Upper lobe of left lung (tissue), 6 donors: ENCODE results near the gene REP15. TPM values are rescaled to one million over a fixed set of nuclear protein-coding genes. Genes with fewer than 3 reads are reported as not detected.
"Not testable (repeated sequence)": the region's sequence is repeated elsewhere in the genome, so short reads cannot be mapped to it uniquely, and the experiment has no call there.

ENCODE experiments used
- ATAC-seq, 2 donors: fragments of 200-7000 bp; cut with Tn5 transposase; one replicate each; pipeline ENCODE4 v1.9.1; 2022; ENCODE audit warnings: mild to moderate bottlenecking in 2 of 2, moderate library complexity in 2 of 2; ENCODE audit not compliant: low FRiP score in 2 of 2
- DNase-seq, 2 donors: peaks; one replicate each; pipeline ENCODE4 v3.0.0-alpha.2; 2019 to 2020
- H3K27ac ChIP-seq, 4 donors: fragments of 200-600 bp; sonication (generic); one replicate each; pipeline ENCODE4 v1.5.1; 2016 to 2019
- H3K27me3 ChIP-seq, 4 donors: fragments of 200-600 bp; sonication (generic); one replicate each; pipeline ENCODE4 v1.5.1; 2017 to 2019
- H3K36me3 ChIP-seq, 4 donors: fragments of 200-600 bp; sonication (generic); one replicate each; pipeline ENCODE4 v1.5.1; 2016 to 2019
- H3K4me1 ChIP-seq, 4 donors: fragments of 200-600 bp; sonication (generic); one replicate each; pipeline ENCODE4 v1.5.1; 2018 to 2019
- H3K4me3 ChIP-seq, 4 donors: fragments of 200-600 bp; sonication (generic); one replicate each; pipeline ENCODE4 v1.5.1; 2017 to 2019; ENCODE audit warnings: mild to moderate bottlenecking in 2 of 4, moderate library complexity in 1 of 4
- H3K9me3 ChIP-seq, 4 donors: fragments of 200-600 bp; sonication (generic); one replicate each; pipeline ENCODE4 v1.5.1; 2018 to 2019
- CTCF ChIP-seq, 6 experiments: fragments of 450-650 bp in 4 of 6; fragments of 200-600 bp in 2 of 6; sonication (generic) in 2 of 6; IDR thresholded peaks; one replicate each; pipeline ENCODE4 v1.5.1; 2016 to 2019; ENCODE audit warnings: antibody characterized with exemption in 6 of 6
- EP300 ChIP-seq, 4 donors: sonication (generic); formaldehyde crosslinking; IDR thresholded peaks; one replicate each; pipeline ENCODE4 v1.5.1; 2017; ENCODE audit warnings: antibody characterized with exemption in 4 of 4, control low read depth in 2 of 4
- POLR2A ChIP-seq, 4 donors: fragments of 450-650 bp; IDR thresholded peaks; one replicate each; pipeline ENCODE4 v1.5.1; 2016 to 2017; ENCODE audit warnings: antibody characterized with exemption in 4 of 4, mild to moderate bottlenecking in 2 of 4
- POLR2AphosphoS5 ChIP-seq, 2 donors: sonication (generic); formaldehyde crosslinking; IDR thresholded peaks; one replicate each; pipeline ENCODE4 v1.5.1; 2017; ENCODE audit warnings: antibody characterized with exemption in 2 of 2
- WGBS, 2 donors: methylation state at CpG; one replicate each; pipeline ENCODE4 v1.1.5; 2017 to 2018; 5-methylcytosine and 5-hydroxymethylcytosine counted together
- total RNA-seq, 6 donors: library from RNA; depleted of rRNA in 4 of 6; stranded (reverse); fragments of >200 nt in 4 of 6; gene quantifications; one replicate each; pipeline versions ENCODE4 v1.1.0 to v1.2.1, GENCODE V29; 2016 to 2021
- donor health status: DM: no; HTN: no; CAD: no; lungs with moderate emphysema.
- donor health status: DM: no; HTN: yes; CAD: no; lungs with severe emphysema.

Gene REP15
- 1 to 10 TPM; 1.1 to 4.4 (median 3.2) TPM for total RNA-seq

- no peak within 1 kb of the TSS for H3K27ac ChIP-seq
- H3K4me1 ChIP-seq = no peaks in the 10 kb centered on the region
- H3K27me3 ChIP-seq = no peaks in the 10 kb centered on the region
- peaks cover 3 to 59% (median 26%) of the 10 kb centered on the region in 4 donors for H3K36me3 ChIP-seq
- H3K4me3 ChIP-seq = no peak within 1 kb of the TSS
- no peak for DNase-seq
- ATAC-seq = no peak
- 81 to 85% methylated on average over 5 of the region's 5 CpGs for WGBS, 2 donors
- H3K9me3 ChIP-seq = no peaks in the 10 kb centered on the region
- TF ChIP-seq CTCF (IDR thresholded peaks at IDR 0.05) (no peak), POLR2A (IDR thresholded peaks at IDR 0.05) (no peak), EP300 (IDR thresholded peaks at IDR 0.05) (no peak), POLR2AphosphoS5 (IDR thresholded peaks at IDR 0.05) (no peak)
Measured at GRCh38 chr12:27696293-27696652, at the start of gene REP15. Gene REP15 (plus strand): TSS chr12:27696447. CDS start chr12:27696563, 116 bp downstream.

GRCh38 chr12:27650011-27650410, 46.2 kb upstream of the REP15 start:
- WGBS, 2 donors = 97 to 98% methylated on average over 1 of the region's 1 CpG
- Histone ChIP-seq H3K36me3 (peaks cover 0 to 42% (median 0%) of the 10 kb centered on the region in 4 donors), H3K4me3 (no peak overlapping the region), H3K27ac (no peak overlapping the region), H3K9me3 (no peaks in the 10 kb centered on the region), H3K4me1 (peaks cover 0 to 4% (median 0%) of the 10 kb centered on the region in 4 donors), H3K27me3 (no peaks in the 10 kb centered on the region)
- no peak for TF ChIP-seq POLR2AphosphoS5 (IDR thresholded peaks at IDR 0.05)
- TF ChIP-seq POLR2A (IDR thresholded peaks at IDR 0.05) = no peak
- no peak for TF ChIP-seq EP300 (IDR thresholded peaks at IDR 0.05)
- no peak for TF ChIP-seq CTCF (IDR thresholded peaks at IDR 0.05)
- DNase-seq = no peak
- no peak for ATAC-seq

GRCh38 chr12:27651201-27651600, 45.0 kb upstream of the REP15 start:
- H3K27ac ChIP-seq = peak overlapping the region in 1 of 4 donors; percentile 17
- TF ChIP-seq POLR2A (IDR thresholded peaks at IDR 0.05) (no peak), CTCF (IDR thresholded peaks at IDR 0.05) (no peak), EP300 (IDR thresholded peaks at IDR 0.05) (no peak), POLR2AphosphoS5 (IDR thresholded peaks at IDR 0.05) (no peak)
- DNase-seq = no peak
- H3K36me3 ChIP-seq = peaks cover 0 to 42% (median 0%) of the 10 kb centered on the region in 4 donors
- H3K9me3 ChIP-seq = no peaks in the 10 kb centered on the region
- no peak overlapping the region for H3K4me3 ChIP-seq
- H3K27me3 ChIP-seq = no peaks in the 10 kb centered on the region
- H3K4me1 ChIP-seq = peaks cover 0 to 4% (median 0%) of the 10 kb centered on the region in 4 donors
- no peak for ATAC-seq
- WGBS, 2 donors = 92 to 97% methylated on average over 1 of the region's 1 CpG

GRCh38 chr12:27652174-27652763, 44.0 kb upstream of the REP15 start:
- peak; percentile 47 to 82 (median 74) for TF ChIP-seq CTCF (IDR thresholded peaks at IDR 0.05)
- TF ChIP-seq POLR2A (IDR thresholded peaks at IDR 0.05) = no peak
- no peak for TF ChIP-seq POLR2AphosphoS5 (IDR thresholded peaks at IDR 0.05)
- no peak for TF ChIP-seq EP300 (IDR thresholded peaks at IDR 0.05)
- Histone ChIP-seq H3K27me3 (no peaks in the 10 kb centered on the region), H3K4me3 (no peak overlapping the region), H3K4me1 (peaks cover 0 to 4% (median 0%) of the 10 kb centered on the region in 4 donors), H3K27ac (no peak overlapping the region), H3K9me3 (no peaks in the 10 kb centered on the region), H3K36me3 (peaks cover 0 to 46% (median under 1%) of the 10 kb centered on the region in 4 donors)
- ATAC-seq = peak in 1 of 2 donors; percentile 84
- WGBS, 2 donors = 39 to 54% methylated on average over 1 of the region's 1 CpG
- peak in 1 of 2 donors; percentile 26 for DNase-seq

- Histone ChIP-seq H3K27ac (no peak overlapping the region), H3K4me1 (peaks cover 0 to 4% (median 0%) of the 10 kb centered on the region in 4 donors), H3K9me3 (no peaks in the 10 kb centered on the region), H3K27me3 (no peaks in the 10 kb centered on the region), H3K4me3 (no peak overlapping the region), H3K36me3 (peaks cover 0 to 52% (median 4%) of the 10 kb centered on the region in 4 donors)
- DNase-seq = no peak
- no peak for TF ChIP-seq POLR2A (IDR thresholded peaks at IDR 0.05)
- no peak for TF ChIP-seq EP300 (IDR thresholded peaks at IDR 0.05)
- no peak for ATAC-seq
Measured at GRCh38 chr12:27653661-27654060, 42.6 kb upstream of the REP15 start.

GRCh38 chr12:27655476-27655875, 40.8 kb upstream of the REP15 start:
- not testable (repeated sequence) for H3K27ac ChIP-seq, H3K4me3 ChIP-seq, ATAC-seq, H3K27me3 ChIP-seq, H3K4me1 ChIP-seq, H3K9me3 ChIP-seq, DNase-seq
- peaks cover 0 to 45% (median 4%) of the 10 kb centered on the region in 4 donors for H3K36me3 ChIP-seq
- 77 to 84% methylated on average over 3 of the region's 3 CpGs for WGBS, 2 donors
